HAP-1 (cell line): ENCODE data around the gene SWSAP1.
"Not testable (repeated sequence)": the region's sequence is repeated elsewhere in the genome, so short reads cannot be mapped to it uniquely, and the experiment has no call there.

Source experiments
- DNase-seq, 2 experiments: peaks; one replicate each; pipeline ENCODE4 v3.0.0-alpha.2; 2016 to 2020; ENCODE audit warnings: low spot score in 2 of 2
- H3K27me3 ChIP-seq: fragments of 250-450 bp; sonication (Bioruptor Pico); 2 replicates; pipeline ENCODE4 v1.5.1; 2020; ENCODE audit warnings: low read depth, mild to moderate bottlenecking, moderate library complexity
- H3K36me3 ChIP-seq: fragments of 250-450 bp; sonication (Bioruptor Pico); replicated peaks from 2 replicates; pipeline ENCODE4 v1.5.1; 2020; ENCODE audit warnings: mild to moderate bottlenecking
- H3K4me1 ChIP-seq: fragments of 250-450 bp; sonication (Bioruptor Pico); 2 replicates; pipeline ENCODE4 v1.5.1; 2020; ENCODE audit warnings: mild to moderate bottlenecking
- H3K4me3 ChIP-seq: fragments of 250-450 bp; sonication (Bioruptor Pico); 2 replicates; pipeline ENCODE4 v1.5.1; 2020; ENCODE audit warnings: mild to moderate bottlenecking, moderate library complexity
- H3K9me3 ChIP-seq: fragments of 250-450 bp; sonication (Bioruptor Pico); 2 replicates; pipeline ENCODE4 v1.5.1; 2020; ENCODE audit warnings: mild to moderate bottlenecking, moderate library complexity
- in situ Hi-C: fragments of 300-500 bp; cut with MboI; formaldehyde crosslinking; loops from 3 replicates; pipeline ENCODE4 v1.14.3; 2020; ENCODE audit warnings: low sequenced_read_pairs, inconsistent platforms, mixed read lengths

SWSAP1 gene

DNA sequence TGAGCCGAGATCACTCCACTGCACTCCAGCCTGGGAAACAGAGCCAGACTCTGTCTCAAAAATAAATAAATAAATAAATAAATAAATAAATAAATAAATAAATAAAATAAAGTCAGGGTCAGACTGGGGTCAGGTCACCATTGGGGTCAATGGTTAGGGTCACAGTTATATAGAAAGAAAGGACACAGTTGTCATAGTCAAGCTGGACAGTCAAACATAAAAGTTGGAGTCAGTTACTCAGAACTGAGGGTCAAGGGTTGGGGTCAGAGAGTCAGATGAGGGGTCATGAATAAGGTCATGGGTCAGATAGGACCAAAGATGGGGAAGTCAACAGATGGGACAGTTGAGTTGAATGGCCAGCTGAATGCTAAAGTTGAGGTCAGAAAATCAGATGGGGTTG, 26.3 kb downstream of the SWSAP1 start:
- H3K36me3 ChIP-seq = no peaks in the 10 kb centered on the region

GRCh38 chr19:11401808-11402543, 27.5 kb downstream of the SWSAP1 start:
- Histone ChIP-seq H3K9me3 (no peaks in the 10 kb centered on the region), H3K27me3 (0 out of 2 replicates have a peak, but pooled peaks cover 3% of the 10 kb centered on the region), H3K4me1 (no peaks in the 10 kb centered on the region), H3K36me3 (no peaks in the 10 kb centered on the region), H3K4me3 (no peak overlapping the region)
- in situ Hi-C loops = no loop called here
- no peak for DNase-seq

More for the DNA sequence above, 26.3 kb downstream of the SWSAP1 start:
- H3K9me3 ChIP-seq = no peaks in the 10 kb centered on the region
- H3K4me3 ChIP-seq = no peak overlapping the region
- in situ Hi-C loops = no loop called here
- no peaks in the 10 kb centered on the region for H3K27me3 ChIP-seq
- no peaks in the 10 kb centered on the region for H3K4me1 ChIP-seq
- DNase-seq = no peak

DNA sequence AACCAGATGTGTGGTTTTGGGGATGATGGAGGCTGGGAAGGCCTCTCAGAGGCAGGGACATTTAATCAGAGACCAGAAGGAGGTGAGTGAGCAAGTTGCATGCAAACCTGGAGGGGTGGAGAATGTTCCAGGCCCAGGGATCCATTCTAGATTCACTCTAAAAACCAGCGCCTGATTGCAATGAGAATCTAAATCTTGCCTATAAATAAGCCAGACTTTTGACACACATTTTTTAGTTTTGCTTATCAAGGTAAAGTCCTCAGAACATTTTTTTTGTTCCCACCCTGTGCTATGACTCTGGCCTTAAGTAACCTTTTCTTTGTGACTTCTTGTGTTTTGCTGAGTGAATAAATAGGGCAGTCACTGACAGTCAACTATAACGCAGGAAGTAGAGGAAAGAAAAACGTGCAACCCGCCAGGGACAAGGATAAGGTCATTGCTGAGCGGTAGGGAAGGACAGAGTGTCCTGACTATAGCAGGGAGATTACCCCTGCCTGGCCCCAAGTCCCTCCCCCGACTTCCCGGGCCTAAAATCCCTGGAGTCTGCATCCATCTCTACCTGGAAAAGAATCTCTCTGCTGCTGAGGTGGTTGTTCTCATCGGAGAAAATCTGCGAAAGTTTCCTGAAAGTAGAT, 30.2 kb downstream of the SWSAP1 start:
- no peaks in the 10 kb centered on the region for H3K9me3 ChIP-seq
- in situ Hi-C loops = no loop called here
- no peaks in the 10 kb centered on the region for H3K36me3 ChIP-seq
- 0 out of 2 replicates have a peak, but pooled peaks cover 3% of the 10 kb centered on the region for H3K27me3 ChIP-seq
- H3K4me1 ChIP-seq = no peaks in the 10 kb centered on the region
- H3K4me3 ChIP-seq = no peak overlapping the region
- no peak for DNase-seq

DNA sequence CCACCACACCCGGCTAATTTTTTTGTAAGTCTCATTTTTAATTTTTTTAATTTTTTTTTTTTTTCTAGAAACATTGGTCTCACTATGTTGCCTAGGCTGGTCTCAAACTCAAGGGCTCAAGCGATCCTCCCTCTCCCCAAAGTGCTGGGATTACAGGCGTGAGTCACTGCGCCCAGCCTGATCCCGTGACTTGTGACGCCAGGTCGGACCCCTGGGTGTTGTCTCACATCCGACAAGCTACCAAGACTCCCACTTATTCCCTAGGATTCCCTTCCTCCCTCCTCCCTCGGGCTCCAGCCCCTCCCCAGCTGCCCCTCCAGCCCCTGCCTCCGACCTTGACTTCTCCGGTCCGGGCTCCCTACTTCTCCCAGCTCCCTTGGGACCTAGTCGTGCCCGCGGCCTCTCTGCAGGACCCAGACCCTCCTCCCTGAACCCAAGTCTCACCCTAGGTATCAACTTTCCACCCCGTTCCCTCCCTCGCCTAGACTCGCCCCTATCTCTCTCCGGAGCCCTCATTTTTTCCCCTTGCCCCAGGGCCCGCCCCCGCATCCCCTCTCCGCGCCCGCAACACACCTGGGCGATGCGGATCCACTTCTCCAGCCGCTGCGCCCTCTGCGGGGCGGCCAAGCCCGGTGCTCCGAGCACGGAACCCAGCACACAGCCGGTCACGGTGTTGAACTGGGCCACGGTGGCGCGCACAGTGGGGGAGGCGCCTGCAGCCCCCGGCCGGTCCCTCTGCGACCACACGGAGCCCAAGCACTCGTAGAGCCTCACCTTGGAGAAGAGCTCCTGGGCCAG, 31.6 kb downstream of the SWSAP1 start:
- Histone ChIP-seq H3K4me1 (no peaks in the 10 kb centered on the region), H3K4me3 (peak overlapping the region; percentile 1; the same call in 1 of the 2 replicates), H3K27me3 (0 out of 2 replicates have a peak, but pooled peaks cover 3% of the 10 kb centered on the region), H3K9me3 (no peaks in the 10 kb centered on the region), H3K36me3 (no peaks in the 10 kb centered on the region)
- DNase-seq = peak in 1 of 2 experiments; percentile 59
- in situ Hi-C loops = no loop called here

GRCh38 chr19:11406703-11407236, 32.3 kb downstream of the SWSAP1 start:
- H3K27me3 ChIP-seq, H3K4me3 ChIP-seq, H3K9me3 ChIP-seq, H3K4me1 ChIP-seq, H3K36me3 ChIP-seq, DNase-seq, in situ Hi-C loops: not testable (repeated sequence)

- in situ Hi-C loops = no loop called here
- H3K27me3 ChIP-seq = 0 out of 2 replicates have a peak, but pooled peaks cover 3% of the 10 kb centered on the region
- DNase-seq = no peak
- H3K9me3 ChIP-seq = no peaks in the 10 kb centered on the region
- no peak overlapping the region for H3K4me3 ChIP-seq
- H3K36me3 ChIP-seq = no peaks in the 10 kb centered on the region
- no peaks in the 10 kb centered on the region for H3K4me1 ChIP-seq
Measured at GRCh38 chr19:11408591-11408990, 34.1 kb downstream of the SWSAP1 start.

DNA sequence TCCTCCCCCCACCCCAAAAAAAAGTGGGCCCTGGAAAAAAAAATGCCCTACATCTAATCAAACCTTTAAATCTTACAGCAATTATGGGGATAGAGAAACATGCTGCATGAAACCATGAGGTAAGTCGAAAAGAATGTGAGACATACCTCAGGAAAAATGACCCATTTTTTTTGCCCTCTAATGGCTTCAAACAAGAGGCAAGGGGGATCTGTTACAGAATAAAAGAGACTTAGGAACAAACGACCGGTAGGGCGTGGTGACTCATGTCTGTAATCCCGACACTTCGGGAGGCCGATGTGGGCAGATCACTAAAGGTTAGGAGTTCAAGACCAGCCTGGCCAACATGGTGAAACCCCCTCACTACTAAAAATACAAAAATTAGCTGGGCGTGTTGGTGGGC, 36.2 kb downstream of the SWSAP1 start:
- in situ Hi-C loops = no loop called here
- no peak overlapping the region for H3K4me3 ChIP-seq
- no peaks in the 10 kb centered on the region for H3K9me3 ChIP-seq
- no peak for DNase-seq
- no peaks in the 10 kb centered on the region for H3K36me3 ChIP-seq
- H3K27me3 ChIP-seq = 0 out of 2 replicates have a peak, but pooled peaks cover 3% of the 10 kb centered on the region
- H3K4me1 ChIP-seq = no peaks in the 10 kb centered on the region; the same call in 1 of the 2 replicates

GRCh38 chr19:11414544-11414943, 40.1 kb downstream of the SWSAP1 start:
- Histone ChIP-seq H3K9me3 (no peaks in the 10 kb centered on the region), H3K27me3 (peaks cover 18% of the 10 kb centered on the region), H3K4me1 (no peaks in the 10 kb centered on the region; the same call in 1 of the 2 replicates), H3K4me3 (no peak overlapping the region), H3K36me3 (no peaks in the 10 kb centered on the region)
- DNase-seq = peak; percentile 76 to 86
- in situ Hi-C loops = no loop called here

- in situ Hi-C loops = no loop called here
- H3K4me3 ChIP-seq = no peak overlapping the region
Measured at GRCh38 chr19:11416346-11417052, 42.0 kb downstream of the SWSAP1 start.

DNA sequence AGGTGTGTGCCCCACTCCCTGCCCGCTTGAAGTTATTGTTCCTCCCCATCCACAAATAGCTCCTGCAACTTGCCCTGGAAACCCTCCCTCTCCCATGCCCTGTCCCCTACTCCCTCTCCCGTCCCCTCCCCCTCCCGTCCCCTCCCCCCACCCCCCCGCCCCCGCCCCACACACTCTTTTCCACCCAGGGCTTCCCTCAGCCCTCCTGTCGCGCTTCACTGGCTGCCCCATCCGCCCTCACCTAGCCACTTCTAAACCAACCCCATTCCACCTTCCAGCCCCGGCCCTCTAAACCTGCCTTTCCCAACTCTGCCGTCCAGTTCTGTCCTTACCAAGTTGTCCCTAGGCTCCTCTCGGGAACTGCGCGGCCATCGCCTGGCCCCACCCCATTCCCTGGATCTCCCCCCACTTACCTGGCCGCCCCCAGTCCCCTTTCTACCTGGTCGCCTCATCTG, 43.7 kb downstream of the SWSAP1 start:
- Histone ChIP-seq H3K4me3 (peak overlapping the region; percentile 25), H3K27me3 (peaks cover 28% of the 10 kb centered on the region), H3K4me1 (no peaks in the 10 kb centered on the region; the same call in 1 of the 2 replicates), H3K36me3 (no peaks in the 10 kb centered on the region), H3K9me3 (no peaks in the 10 kb centered on the region)
- no peak for DNase-seq
- in situ Hi-C loops = no loop called here

More at GRCh38 chr19:11416346-11417052, 42.0 kb downstream of the SWSAP1 start:
- H3K4me1 ChIP-seq = no peaks in the 10 kb centered on the region; the same call in 1 of the 2 replicates
- no peaks in the 10 kb centered on the region for H3K36me3 ChIP-seq
- no peak for DNase-seq
- no peaks in the 10 kb centered on the region for H3K9me3 ChIP-seq
- H3K27me3 ChIP-seq = peaks cover 28% of the 10 kb centered on the region

DNA sequence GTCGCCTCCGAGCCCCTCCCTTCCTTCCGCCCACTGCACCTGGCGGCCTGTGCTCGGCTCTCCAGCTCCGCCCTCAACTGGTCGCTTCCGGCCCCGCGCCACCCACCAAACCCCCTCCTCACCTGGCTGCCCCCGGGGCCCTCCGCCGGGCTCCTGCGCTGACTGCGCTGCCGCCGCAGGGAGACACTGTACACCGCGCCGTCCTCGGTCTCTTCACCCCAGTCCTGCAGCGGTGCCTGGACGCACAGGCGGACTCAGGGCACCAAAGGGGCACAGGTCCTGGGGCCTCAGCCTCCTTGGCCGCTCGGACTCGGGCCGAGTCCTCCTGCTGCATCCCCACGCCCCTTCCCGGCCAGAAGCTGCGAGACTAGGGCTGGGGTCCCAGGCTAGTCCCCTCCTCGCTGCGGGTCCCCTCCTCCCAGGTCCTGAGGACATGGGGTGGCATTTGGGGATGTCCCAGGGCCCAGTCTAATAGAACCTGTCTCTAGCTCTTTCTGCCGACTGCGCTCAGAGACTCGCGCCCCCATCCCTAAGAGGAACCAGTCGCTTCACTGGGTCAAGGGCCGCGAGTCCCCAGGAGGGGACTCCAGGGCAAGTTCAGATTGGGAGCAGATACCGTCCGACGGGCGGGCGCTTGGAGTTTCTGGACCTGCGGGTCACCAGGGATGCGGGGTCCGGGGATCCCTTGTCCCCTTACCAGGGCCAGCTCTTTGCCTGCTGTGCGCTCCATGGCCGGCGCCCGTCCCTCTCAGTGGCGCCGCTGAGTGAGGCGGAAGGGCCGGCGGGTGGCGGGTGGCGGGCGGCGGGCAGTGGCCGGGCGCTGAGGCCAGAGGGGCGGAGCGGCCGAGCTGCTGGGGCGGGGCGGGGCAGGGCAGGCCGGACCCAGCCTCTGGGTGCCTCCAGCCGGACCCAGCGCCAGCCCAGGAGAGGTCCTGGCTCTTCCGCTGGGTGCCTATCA, 44.4 kb downstream of the SWSAP1 start, which contains the start of gene RGL3:
Gene RGL3 (minus strand): TSS at position 766 of the 958 bp plus-strand sequence. CDS start 36 bp downstream, at position 730.
- no peaks in the 10 kb centered on the region for H3K36me3 ChIP-seq
- peak within 1 kb of the TSS; percentile 25 for H3K4me3 ChIP-seq
- H3K4me1 ChIP-seq = no peaks in the 10 kb centered on the region; the same call in 1 of the 2 replicates
- no peaks in the 10 kb centered on the region for H3K9me3 ChIP-seq
- in situ Hi-C loops = no loop called here
- no peak for DNase-seq
- H3K27me3 ChIP-seq = peaks cover 28% of the 10 kb centered on the region
